GM19240 (cell line): ENCODE data around the gene FARP1.

Experiments
- DNase-seq: peaks from one replicate; pipeline ENCODE4 v3.0.0; 2011; ENCODE audit warnings: low spot score; ENCODE audit not compliant: insufficient read length

The FARP1 gene

GRCh38 chr13:98493042-98493712 is 350.3 kb downstream of the FARP1 start:
- no peak for DNase-seq

- no peak for DNase-seq
These were observed 351.9 kb downstream of the FARP1 start for GRCh38 chr13:98494769-98495168.

DNA sequence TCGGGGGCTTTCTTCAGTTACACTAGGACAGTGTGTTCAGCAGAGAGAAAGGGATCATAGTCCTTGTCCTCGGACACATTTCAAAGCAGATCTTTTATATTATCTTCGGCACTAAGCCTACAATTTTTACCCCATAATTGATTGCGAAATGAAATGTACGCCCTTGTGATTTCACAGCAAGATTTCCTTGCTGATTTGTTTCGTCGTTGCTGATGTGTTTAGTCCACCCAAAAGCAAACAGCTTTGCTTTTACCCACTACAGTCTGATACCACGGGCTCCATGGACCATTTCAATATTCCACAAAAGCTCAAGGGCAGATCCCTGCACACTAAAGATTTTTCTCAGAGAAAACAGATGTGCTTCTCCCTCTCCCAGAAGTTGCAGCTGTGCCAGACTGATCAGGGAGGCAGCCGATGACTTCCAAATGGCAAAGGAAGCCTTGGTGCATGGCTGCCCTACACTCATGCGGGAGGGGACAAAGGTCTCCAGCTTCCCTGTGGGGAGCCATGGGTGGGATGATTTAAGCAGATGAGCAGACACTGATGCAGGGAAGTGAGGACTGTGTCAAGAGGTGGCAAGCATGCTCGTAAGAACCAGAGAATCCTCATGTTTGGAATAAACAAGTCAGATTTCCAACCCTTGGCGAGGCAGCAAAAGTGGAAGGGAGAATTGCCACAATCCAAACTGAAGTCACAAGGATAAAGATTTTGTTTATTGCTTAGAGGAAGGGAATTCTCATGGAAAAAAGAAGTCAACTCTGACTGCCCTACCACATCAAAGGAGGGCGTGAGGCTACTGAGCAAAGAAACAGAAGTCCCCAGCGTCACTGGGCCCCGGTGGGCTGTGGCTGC is 353.0 kb downstream of the FARP1 start:
- no peak for DNase-seq

GRCh38 chr13:98496479-98496791 is 353.5 kb downstream of the FARP1 start:
- no peak for DNase-seq

DNA sequence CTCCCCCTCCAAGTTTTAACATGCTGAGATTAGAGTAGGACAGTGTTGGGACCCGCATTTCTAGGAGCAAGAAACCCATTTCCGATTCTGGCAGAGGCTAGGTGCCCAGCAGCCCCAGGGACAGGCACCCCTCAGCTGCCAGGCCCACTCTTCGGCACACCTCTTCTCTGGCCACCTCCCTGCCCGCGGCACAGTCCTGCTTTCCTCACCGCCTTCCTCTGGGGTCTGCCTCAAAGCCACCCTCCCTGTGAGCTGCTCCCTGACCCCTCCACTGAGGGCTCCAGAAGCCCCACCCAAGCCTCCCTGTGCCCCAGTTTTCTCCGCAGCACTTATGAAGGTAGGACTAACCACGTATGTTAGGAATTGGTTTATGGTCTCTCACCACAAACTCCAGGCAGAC is 354.1 kb downstream of the FARP1 start:
- DNase-seq, result no peak

DNA sequence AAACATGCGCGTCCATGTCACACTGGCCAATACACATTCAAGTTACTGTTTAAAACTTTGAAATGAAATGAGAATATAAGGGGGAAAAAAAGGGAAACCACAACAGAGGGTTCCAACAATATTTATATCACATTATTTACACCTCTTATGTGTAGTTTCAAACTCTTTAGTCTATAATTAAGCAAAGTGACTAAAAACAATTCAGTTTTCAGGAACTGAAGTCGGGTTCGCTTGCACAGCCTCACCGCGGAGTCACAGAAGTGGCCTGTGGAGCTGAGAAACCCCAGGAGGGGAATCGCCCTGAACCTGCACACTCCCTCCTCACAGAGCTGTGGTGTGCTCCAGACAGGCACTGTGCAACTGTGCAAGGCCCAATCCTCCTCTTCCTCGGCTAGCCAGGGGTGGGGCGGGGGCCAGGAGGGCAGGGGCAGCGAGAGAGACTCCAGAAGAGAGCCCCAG is 358.1 kb downstream of the FARP1 start:
- DNase-seq, result no peak

- no peak for DNase-seq
These were observed 360.5 kb downstream of the FARP1 start for GRCh38 chr13:98503175-98504028.

DNA sequence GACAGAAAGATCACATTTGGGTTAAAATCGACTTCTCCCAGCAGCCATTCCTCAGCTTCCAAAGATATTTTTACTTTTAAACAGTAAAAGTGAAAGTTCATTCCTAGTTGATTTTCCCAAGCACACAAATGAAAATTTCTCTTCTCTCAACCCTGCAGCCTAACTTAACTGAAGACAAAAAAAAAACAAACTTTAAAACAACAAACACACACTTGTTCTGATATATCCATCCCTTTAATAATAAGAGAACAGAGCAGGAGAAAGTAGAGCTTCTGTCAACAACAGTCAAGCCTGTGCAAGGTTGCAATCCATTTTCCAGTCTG is 361.1 kb downstream of the FARP1 start:
- DNase-seq, result no peak

DNA sequence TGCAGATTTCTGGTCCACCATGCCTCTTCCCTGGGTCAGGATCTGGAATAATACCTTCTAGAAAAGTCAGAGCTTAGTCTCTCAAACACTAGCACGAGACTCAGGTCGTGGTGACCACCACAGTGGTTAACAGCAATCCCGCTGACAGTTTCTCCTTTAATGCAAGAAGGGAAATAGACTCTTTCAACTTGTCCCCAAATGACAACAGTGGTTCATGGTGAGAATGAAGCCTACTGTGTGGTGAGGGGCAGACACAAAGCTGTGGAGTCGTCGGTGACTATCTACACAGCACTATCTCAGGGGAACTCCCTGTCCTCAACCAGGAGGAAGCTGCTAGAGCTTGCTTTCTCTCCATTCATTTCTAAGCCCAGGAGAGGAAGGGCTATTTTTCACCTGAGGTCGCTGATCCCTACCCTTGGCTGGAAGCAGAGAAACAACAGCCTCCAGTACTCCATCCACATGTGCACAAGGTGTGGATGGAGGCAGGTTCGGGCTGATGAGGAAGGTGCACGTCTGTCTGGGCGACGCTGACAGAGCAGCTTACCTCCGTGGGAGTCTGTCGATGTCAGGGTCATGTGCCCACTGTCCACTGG is 361.6 kb downstream of the FARP1 start:
- DNase-seq, result no peak
